EH (cell line): ENCODE data around the gene RASA1.
A peak's percentile ranks its signal among the peaks of the same experiment; 100 is the strongest.
"Not testable (repeated sequence)": the region's sequence is repeated elsewhere in the genome, so short reads cannot be mapped to it uniquely, and the experiment has no call there.

Source experiments
- DNase-seq: peaks from one replicate; pipeline ENCODE4 v3.0.0-alpha.2; 2015; ENCODE audit warnings: low read depth

Gene RASA1

DNA sequence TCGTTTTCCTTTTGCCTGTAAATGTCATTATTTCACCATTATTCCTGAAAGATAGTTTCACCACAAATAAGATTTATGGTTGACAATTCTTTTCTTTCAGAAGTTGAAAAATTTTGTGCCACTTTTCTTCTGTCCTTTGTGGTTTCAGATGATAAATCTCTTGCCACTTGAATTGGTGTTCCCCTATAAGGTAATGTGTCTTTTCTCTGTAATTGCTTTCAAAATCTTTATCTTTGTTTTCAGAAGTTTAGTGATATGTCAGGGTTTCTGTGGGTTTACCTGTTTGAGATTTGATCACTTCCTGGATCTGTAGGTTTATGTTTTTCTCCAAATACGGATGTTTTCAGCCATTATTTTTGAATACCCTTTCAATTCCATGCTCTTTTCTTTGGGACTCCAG lies 14.6 kb downstream of the RASA1 start:
- no peak for DNase-seq

DNA sequence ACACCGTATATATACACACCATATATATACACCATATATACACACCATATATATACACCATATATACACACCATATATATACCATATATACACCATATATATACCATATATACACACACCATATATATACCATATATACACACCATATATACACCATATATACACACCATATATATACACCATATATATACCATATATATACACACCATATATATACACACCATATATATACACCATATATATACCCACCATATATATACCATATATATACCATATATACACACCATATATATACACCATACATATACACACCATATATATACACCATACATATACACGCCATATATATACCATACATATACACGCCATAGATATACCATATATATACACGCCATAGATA lies 19.6 kb downstream of the RASA1 start:
- DNase-seq, result not testable (repeated sequence)

DNA sequence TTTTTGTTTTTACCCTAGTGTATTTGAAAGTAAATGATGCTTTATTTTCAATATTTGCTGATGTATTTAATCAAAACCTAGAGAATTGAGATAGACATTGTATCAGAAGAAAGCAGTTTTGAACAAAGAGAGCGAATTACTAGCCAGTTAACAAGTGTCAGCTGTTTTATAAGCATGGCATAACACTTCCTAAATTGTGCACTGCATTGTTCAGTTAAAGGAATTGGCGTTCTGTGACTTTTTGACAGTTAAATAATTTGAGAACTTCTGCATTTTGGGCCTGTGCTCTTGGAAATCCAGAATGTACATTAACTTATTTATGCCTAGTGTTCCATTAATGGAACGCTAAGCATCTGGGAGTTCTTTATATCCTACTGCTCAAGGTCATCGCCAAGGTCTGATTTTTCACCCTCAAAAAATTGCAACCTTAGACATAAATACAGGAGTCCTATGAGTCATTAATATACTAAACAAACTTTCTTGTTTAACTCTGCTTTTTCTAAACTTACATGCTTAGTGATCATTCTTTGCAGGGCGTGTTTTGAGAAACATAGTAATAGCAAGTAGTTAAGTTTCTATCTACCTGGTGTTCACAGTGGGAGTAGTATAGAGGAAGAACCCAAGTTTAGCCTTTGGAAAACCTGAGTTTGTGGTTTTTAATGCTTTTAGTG lies 31.1 kb downstream of the RASA1 start:
- no peak for DNase-seq

DNA sequence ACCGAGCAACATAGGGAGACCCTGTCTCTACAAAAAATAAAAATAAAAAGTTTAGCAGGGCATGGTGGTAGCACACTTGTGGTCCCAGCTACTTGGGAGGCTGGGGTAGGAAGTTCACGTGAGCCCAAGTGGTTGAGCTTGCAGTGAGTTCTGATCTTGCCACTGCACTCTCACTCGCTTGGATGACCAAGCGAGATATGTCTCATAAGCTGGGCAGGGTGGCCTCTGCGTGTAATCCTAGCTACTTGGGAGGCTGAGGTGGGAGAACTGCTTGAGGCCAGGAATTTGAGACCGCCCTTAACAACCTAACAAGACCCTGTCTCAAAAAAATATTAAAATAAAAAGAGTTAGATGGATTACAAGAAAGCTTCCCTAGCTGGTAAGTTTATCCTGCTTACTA lies 32.5 kb downstream of the RASA1 start:
- DNase-seq, result no peak

DNA sequence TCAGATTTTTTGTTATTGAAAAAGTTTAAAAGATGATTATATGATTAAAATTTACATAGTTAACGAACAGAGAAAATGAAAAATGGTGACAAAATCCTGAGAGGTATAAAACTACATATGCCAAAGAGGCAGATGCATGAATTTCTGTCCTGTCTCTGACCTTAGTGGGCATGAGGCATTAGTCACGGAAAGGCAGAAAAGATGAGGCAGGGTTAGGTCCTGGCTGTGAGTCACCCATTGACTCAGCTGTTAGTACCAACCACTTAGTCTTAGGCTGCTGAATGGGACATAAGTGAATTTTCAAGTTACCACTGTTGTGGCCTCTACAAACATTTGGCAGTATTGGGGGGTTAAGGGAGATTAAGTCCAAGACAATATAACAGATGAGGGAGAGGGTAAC lies 33.1 kb downstream of the RASA1 start:
- DNase-seq, result peak; percentile 94

DNA sequence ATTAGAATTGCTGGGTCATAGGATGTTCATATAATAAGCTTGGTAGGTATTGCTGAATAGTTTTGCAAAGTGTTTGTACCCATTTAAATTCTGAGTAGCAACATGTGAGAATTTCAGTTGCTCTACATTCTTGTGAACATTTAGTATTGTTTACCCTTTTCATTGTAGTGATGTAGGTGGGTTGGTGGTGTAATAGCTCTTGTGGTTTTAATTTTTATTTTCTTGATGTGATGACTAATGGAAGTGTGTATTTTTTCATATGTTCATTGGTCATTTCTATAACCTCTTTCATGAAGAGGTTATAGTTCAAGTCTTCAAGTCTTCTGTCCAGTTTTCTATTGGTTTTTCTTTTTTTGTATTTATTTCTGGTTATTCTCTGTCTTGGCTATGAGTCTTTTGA lies 34.4 kb downstream of the RASA1 start:
- peak; percentile 33 for DNase-seq

DNA sequence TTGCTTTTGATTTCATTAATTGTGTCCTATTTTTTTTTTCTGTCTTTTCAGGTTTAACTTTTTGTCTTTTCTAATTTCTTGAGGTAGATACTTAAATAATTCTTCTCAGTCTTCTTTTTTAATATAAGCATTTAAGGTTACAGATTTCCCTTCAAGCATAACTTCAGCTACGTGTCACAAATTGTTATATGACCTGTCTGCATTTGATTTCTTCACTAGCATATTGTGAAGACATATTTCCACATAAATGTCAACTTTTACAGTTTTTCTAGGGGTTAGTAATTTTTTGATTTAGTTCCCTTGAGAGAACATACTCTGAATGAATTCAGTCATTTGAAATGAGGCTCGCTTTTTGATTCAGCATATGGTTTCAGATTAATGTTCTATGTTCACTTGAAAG lies 35.6 kb downstream of the RASA1 start:
- DNase-seq, result no peak

DNA sequence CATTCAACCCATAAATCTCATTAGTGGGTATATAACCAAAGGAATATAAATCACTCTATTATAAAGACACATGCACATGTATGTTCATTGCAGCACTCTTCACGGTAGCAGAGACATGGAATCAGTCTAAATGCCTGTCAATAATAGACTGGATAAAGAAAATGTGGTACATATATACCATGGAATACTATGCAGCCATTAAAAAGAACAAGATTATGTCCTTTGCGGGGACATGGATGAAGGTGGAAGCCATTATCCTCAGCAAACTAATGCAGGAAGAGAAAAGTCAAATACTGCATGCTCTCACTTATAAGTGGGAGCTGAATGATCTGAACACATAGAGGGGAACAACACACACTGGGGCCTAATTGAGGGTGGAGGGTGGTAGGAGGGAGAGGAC lies 38.4 kb downstream of the RASA1 start:
- DNase-seq, result not testable (repeated sequence)

DNA sequence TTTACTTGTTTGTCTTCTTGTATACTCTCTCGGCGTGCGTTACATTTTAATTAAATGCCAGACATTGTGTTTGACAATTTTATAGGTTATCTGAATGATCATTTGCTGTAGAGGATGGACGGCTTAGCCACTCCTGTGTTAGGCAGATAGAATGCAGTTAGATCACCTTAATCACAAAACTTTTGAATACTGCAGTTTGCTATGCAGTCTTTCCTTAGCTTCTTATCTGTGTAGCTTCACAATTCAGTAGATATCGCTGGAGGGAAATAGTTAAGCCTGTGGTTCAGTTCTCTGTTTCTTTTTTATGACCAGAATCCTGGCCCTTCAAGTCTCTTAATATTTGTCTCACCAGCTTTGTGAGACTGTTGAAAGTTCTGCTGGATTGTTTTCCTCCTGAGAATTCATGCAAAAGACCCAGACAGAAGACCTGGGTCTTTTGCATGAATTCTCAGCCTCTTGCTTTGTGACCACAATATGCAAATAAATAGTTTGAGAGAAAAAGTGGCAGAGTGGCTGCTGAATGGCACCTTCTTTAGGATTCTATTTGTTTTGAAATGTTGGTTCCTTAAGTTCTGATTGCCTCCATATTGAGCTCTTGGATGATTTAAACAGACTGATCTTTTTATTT lies 40.2 kb downstream of the RASA1 start:
- DNase-seq, result no peak

DNA sequence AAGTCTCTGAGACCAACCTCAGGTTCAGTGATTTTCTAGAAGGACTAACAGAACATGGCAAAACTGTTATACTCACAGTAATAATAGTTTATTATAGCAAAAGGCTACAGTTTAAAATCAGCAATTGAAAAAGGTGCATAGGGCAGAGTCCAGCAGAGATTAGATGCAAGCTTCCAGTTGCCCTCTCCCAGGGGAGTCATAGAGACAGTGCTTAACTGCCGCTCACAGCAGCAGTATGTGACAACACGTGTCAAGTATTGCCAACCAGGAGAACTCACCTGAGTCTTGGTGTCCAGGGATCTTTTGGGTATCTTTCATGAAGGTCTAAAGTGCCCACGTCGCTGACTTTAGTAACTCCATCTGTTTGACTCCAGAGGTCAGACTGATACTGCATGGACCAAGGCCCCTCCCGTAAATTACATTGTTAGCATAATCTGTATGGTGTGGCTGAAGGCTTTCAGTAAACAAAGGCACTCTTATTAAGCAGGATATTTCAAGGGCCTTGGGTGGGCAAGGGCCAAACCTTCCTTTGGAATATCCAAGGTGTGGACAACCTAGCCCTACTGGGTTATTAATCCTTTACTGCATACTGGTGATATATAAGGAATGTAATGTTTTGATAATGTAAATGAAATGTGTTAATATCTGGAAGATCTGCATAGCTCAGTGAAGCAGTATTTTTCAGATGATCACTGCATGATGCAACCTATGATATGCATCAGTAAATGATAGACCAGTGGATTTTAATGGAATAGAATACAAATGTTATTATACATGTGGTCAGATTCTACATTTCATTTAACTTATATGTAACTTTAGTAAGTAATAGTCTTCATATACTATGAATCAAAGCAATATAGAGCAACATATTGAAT lies 44.0 kb downstream of the RASA1 start:
- peak; percentile 31 for DNase-seq

DNA sequence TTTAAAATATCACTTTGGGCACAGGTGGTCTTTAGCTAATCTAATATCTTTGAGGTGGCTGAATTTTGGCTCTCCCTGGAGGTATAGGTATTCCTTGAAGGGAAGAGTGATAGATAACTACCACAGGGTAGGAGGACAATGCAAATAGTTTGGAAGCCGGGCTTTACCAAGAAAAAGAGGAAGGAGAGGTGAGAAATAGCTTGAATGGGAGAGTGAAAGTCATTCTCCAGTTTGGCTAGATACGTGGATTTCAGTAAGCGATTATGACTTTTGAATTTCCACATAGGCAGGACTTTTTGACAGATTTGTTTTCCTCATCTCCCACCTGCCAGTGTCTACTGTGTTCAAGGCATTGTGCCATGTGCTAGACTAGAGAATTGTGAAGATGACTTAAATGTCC lies 45.5 kb downstream of the RASA1 start:
- DNase-seq, result no peak

DNA sequence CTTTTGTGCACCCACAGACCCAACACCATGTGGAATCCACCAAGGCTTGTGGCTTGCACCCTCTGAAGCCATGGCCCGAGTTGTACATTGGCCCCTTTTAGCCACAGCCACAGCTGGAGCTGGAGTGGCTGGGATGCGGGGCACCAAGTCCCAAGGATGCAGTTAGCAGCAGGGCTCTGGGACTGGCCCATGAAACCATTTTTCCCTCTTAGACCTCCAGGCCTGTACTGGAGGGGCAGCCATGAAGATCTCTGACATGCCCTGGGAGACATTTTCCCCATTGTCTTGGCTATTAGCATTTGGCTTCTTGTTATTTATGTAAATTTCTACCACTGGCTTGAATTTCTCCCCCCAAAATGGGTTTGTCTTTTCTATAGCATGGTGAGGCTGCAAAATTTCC lies 51.8 kb downstream of the RASA1 start:
- no peak for DNase-seq

DNA sequence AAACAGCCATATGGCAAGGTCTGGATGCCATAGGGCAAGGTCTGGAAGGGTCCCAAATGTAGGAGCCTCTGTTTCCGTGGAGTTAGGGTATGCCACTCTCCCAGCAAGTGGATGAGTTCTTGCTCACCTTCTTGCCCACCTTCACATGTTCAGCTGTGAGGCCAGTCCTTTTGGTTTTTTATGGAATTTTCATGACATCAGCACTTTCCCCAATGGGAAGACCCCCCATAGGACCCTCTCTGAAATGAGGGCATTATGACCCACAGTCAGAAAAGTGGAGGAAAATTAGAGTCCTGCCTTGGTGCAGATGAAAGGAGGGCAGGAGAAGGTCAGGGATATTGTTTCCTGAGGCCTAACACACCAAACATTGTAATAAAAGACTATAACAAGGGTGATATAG lies 53.9 kb downstream of the RASA1 start:
- no peak for DNase-seq

DNA sequence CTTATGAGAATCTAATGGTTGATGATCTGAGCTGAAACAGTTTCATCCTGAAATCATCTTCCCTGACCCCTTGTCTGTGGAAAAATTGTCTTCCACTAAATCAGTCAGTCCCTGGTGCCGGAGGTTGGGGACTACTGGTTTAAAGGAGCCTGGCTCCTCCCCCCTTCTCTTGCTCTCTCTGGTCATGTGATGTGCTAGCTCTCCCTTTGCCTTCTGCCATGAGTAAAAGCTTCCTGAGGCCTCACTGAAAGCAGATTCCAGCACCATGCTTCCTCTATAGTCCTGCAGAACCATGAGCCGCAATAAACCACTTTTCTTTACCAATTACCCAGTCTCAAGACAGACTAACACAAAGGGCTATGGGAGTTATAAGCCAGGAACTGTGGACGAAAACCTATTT lies 54.7 kb downstream of the RASA1 start:
- no peak for DNase-seq

DNA sequence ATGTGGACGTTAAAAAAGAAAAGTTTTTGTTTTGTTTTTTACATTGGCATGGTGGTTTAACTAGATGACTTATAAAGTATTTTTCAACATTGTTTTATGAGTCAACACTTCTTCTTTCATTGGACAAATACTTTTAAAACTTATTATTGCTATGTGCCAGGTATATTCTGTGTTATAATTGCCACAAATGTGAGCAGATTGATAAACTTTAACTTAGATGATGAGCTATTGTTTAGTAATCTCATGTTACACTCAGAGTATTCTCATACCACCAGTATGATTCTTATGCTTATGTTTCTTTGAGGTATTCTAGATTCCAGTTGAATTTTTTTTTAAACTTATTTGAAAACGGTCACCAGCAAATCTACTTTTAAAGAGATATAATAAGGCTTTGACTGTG lies 60.3 kb downstream of the RASA1 start:
- no peak for DNase-seq

DNA sequence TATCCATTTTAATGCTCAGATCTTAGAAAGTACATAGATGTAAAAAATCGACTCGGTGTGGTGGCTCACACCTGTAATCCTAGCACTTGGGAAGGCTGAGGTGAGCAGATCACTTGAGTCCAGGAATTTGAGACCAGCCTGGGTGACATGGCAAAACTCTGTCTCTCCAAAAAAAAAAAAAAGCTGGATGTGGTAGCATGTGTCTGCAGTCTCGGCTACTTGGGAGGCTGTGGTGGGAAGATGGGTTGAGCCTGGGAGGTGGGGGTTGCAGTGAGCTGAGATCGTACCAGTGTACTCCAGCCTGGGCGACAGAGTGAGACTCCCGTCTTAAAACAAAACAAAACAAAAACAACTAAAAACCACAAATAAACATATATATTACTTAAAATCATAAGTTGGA lies 61.4 kb downstream of the RASA1 start:
- no peak for DNase-seq

DNA sequence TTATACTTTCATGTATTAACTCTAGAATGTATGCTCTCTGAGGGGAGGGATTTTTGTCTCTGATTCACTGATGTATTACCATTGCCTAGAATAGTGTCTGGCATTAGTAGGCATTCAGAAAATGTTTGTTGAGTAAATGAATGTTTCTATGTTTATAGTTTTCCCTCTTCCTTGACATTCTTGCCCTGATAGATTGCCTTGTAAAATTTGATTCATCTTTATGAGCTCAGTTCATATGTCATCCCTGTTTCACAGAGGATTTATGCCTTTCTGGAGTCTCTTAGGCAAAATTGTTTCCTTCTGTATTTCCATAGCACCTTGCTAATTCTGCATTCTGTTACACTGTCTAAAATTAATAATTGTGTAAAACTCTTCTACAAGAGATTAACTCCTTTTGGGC lies 72.3 kb downstream of the RASA1 start:
- DNase-seq, result peak; percentile 58

DNA sequence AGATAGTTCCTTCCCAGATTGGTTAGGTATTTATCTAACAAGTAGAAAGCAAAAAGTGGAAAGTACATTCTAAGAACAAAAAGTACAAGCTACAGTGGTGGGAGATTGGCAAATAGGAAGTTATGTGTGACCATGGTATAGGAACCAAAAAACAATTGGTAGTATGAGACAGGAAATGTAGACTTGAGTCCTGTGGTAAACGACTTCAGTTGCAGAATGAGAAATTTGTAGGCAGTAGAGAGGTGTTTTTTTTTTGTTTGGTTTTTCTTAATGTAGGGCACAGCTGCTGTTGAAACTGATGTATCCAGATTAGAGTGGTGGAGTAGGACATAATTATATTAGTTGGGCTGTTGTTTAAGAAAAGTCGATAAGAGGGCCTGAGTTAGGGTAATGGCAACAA lies 73.0 kb downstream of the RASA1 start:
- DNase-seq, result no peak

DNA sequence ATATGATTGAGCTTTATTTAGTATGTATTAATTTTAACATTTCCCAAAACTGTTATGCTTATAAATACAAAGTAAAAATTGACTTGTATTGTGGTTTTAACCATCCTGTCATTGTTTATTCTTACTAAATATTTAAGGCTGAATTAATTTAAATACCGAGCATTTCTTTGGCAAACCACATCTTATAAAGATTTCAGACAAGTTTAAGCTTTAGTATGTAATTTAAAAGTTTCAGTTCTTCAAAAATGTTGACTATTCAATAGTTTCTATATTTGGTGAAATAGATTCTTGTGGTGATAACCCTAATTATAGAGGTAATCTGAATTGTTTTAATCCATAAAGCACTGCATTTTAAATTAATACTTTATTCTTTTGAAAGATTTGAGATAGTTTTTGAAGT lies 79.6 kb downstream of the RASA1 start:
- DNase-seq, result peak; percentile 69

DNA sequence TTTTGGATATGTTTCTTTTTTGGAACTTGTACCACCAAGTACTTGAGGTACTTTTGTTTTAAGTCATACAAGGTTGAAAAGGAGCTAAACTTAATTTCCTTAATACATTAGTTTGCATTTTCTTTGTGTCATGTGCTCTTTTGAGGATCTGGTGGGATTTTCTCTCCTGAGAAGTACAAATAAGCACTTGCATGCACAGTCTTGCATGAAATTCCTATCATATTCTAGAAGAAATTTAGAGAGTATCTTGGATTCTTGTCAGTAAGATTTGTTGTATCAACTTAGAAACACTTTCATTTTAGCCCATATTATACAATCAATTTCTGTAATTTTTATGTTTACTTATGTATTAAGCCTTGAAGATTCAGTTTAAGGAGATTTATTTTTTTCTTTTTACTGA lies 80.2 kb downstream of the RASA1 start:
- DNase-seq, result peak; percentile 34

DNA sequence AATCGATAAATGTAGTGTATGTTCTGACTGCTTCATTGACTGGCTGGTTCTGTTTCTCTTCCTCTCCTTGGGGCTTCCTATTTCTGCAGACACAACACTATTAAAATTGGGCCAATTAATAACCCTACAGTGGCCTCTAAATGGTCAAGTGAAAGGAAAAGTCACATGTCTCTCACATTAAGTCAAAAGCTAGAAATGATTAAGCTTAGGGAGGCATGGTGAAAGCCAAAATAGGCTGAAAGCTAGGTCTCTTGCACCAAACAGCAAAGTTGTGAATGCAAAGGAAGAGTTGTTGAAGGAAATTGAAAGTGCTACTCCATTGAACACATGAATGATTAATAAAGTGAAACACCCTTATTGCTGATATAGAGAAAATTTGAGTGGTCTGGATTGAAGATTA lies 86.8 kb downstream of the RASA1 start:
- no peak for DNase-seq

DNA sequence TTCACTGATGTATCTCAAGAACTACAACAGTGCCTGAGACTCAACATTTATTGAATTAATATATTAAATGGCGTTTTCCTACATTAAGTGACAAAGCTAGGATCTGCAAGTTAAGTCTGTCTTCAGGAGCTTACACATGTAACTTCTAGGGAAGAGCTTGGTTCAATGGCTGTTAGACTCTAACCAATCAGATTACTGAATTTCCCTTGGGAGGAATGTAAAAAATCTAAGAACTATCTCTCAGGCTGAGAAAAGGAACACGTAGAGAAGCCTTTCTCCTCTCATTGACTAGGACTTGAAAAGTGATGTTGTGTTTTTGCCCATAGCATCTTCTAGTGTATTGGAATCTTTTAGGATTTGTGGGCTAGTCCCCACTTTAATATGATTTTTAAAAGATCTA lies 91.4 kb downstream of the RASA1 start:
- peak; percentile 21 for DNase-seq

DNA sequence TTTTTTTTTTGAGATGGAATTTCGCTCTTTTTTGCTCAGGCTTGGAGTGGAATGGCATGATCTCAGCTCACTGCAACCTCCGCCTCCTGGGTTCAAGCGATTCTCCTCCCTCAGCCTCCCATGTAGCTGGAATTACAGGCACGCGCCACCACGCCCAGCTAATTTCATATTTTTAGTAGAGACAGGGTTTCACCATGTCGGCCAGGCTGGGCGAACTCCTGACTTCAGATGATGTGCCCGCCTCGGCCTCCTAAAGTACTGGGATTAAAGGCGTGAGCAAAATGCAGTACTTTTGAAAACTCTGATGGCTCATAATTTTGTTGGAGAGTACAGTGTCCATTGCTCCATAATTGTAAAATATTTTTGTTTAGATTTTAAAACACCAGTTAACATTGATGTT lies 92.4 kb downstream of the RASA1 start:
- DNase-seq, result no peak
